GM18867 (cell line): ENCODE data around the gene SUFU.

Experiments used
- ATAC-seq: cut with Tn5 transposase; IDR thresholded peaks from one replicate; pipeline ENCODE4 v1.9.1; 2021; ENCODE audit warnings: mild to moderate bottlenecking, moderate library complexity; ENCODE audit not compliant: unreplicated experiment

SUFU gene

GRCh38 chr10:102682416-102682815, 178.6 kb downstream of the SUFU start:
- ATAC-seq, result no peak

GRCh38 chr10:102682981-102683380, 179.2 kb downstream of the SUFU start:
- no peak for ATAC-seq
